Thymus (tissue), 11 donors: Measurements from ENCODE around the gene TTLL5. TPM values are rescaled to one million over a fixed set of nuclear protein-coding genes. Genes with fewer than 3 reads are reported as not detected.
A peak's percentile ranks its signal among the peaks of the same experiment; 100 is the strongest.

Experiments used
- DNase-seq, 9 donors: peaks; one replicate each; pipeline ENCODE4 v3.0.0-alpha.2; 2013; ENCODE audit warnings: low spot score in 9 of 9, low read depth in 6 of 9, missing footprints in 1 of 9
- H3K27ac ChIP-seq, 2 donors: one replicate each; pipeline ENCODE4 v1.5.1; 2013; ENCODE audit warnings: control low read depth in 1 of 2, low read depth in 1 of 2, low read length in 1 of 2, mild to moderate bottlenecking in 1 of 2, moderate library complexity in 1 of 2
- H3K27me3 ChIP-seq, 2 donors: one replicate each; pipeline ENCODE4 v1.5.1; 2013; ENCODE audit warnings: low read length in 1 of 2; ENCODE audit not compliant: control insufficient read depth in 2 of 2, insufficient read depth in 1 of 2
- H3K36me3 ChIP-seq, 2 donors: one replicate each; pipeline ENCODE4 v1.5.1; 2013; ENCODE audit warnings: low read length in 1 of 2, mild to moderate bottlenecking in 1 of 2, moderate library complexity in 1 of 2; ENCODE audit not compliant: control insufficient read depth in 2 of 2, insufficient read depth in 2 of 2
- H3K4me1 ChIP-seq, 2 donors: one replicate each; pipeline ENCODE4 v1.5.1; 2013; ENCODE audit warnings: low read length in 2 of 2; ENCODE audit not compliant: control insufficient read depth in 2 of 2, insufficient read depth in 2 of 2
- H3K4me3 ChIP-seq, 2 donors: one replicate each; pipeline ENCODE4 v1.5.1; 2013; ENCODE audit warnings: low read length in 2 of 2, control low read depth in 1 of 2, mild to moderate bottlenecking in 1 of 2
- H3K9me3 ChIP-seq, 2 donors: one replicate each; pipeline ENCODE4 v1.5.1; 2013; ENCODE audit warnings: low read length in 1 of 2, mild to moderate bottlenecking in 1 of 2; ENCODE audit not compliant: control insufficient read depth in 2 of 2, insufficient read depth in 1 of 2
- WGBS: extraction: QIAGEN DNeasy Blood & Tissue Kit; methylation state at CpG from one replicate; pipeline ENCODE4 v1.1.7; 2013; 5-methylcytosine and 5-hydroxymethylcytosine counted together
- polyA plus RNA-seq: library from polyadenylated mRNA; stranded (reverse); fragments of 200-250 nt; gene quantifications from one replicate; pipeline ENCODE4 v1.2.3, GENCODE V29; 2013
- total RNA-seq: library from RNA; stranded (reverse); fragments of 120-200 nt; gene quantifications from one replicate; pipeline ENCODE4 v1.2.4, GENCODE V29; 2013
- donor health status: healthy.

TTLL5 gene
- total and polyA plus RNA-seq, 2 donors: 11.5 to 15.2 TPM

DNA sequence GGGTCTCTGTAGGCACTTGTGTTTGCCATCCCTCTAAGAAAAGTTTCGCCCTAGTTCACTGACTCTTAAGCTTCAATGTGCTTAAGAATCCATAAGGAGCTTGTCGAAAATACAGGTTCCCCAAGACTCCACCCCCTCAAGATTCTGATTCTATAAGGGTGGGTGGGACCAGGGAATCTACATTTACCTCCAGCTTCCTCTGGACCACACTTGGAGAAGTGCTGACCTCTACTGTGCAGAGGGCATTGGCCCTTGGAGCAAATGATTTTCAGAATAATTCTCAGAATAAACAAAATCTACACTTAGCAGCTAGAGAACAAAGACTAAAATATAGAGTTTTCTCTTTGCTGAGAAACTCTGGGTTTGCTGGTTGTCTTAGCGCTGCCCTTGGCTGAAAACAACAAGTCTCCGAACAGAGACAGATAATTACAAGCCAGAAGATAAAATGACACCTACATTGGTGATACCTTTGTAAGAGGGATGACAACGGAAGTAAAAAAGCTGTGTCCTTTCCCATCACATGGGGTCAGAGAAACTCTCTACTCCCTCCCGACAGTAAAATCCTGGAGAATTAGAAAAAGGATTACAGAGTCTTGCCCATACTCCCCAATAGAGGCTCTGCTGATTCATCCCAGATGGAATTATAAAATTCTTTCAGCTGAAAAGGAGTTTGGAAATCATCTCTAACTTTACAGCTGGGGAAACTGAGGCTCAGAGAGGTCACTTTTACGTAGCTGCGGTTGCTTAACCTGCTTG lies 316.0 kb downstream of the TTLL5 start:
- H3K36me3 ChIP-seq: no peaks in the 10 kb centered on the region
- H3K9me3 ChIP-seq: no peaks in the 10 kb centered on the region
- DNase-seq: no peak
- 90% methylated on average over 8 of the region's 8 CpGs for WGBS
- H3K4me1 ChIP-seq: peaks cover 5 to 29% of the 10 kb centered on the region in 2 donors
- H3K27me3 ChIP-seq: peaks cover 0 to under 1% of the 10 kb centered on the region in 2 donors
- H3K4me3 ChIP-seq: no peak overlapping the region
- H3K27ac ChIP-seq: no peak overlapping the region

DNA sequence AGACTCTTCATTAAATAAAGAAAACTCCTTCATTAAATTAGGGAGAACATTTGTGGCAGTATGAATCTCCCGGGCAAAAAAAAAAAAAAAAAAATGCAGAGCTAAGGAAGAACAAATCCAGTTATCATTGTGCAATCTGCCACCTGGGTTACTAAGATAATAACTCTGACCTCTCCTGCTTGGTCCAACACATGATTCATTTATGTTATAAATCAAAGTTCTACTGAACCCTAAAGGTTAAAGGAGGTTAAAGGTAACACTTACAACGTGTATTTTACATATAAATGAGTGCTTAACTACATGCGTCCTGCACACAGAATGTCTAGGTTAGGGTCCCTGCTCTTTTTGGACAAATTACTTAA lies 316.5 kb downstream of the TTLL5 start:
- H3K27ac ChIP-seq: no peak overlapping the region
- no peaks in the 10 kb centered on the region for H3K36me3 ChIP-seq
- H3K4me1 ChIP-seq: peaks cover 5 to 29% of the 10 kb centered on the region in 2 donors
- WGBS: 88% methylated on average over 3 of the region's 3 CpGs
- peaks cover 0 to 5% of the 10 kb centered on the region in 2 donors for H3K27me3 ChIP-seq
- no peak overlapping the region for H3K4me3 ChIP-seq
- DNase-seq: no peak
- no peaks in the 10 kb centered on the region for H3K9me3 ChIP-seq

DNA sequence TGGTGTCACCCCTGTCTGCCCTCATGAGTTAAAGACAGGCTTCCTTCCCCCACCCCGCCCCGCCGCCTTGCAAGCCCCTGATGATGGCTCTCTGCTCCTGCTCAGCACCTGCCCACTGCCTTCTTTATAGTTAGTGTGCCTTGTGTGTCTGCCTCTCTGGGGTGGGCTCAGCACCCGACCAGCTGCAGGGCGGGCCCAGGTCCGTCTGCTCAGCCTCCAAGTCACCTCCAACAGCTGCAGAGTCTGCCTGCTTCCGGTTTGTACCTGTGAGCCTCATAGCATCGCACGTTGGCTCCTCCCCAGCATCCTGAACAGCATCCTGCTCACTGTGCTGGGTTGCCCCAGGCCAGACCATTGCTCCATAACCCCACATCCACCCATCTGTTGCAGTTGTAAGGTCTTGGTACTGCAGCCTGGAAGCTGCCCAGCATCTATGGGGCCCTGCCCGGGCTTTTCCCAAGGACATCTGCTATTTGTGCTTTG lies 317.2 kb downstream of the TTLL5 start:
- DNase-seq: peak in 1 of 9 donors; percentile 16
- H3K4me1 ChIP-seq: peaks cover 5 to 34% of the 10 kb centered on the region in 2 donors
- no peaks in the 10 kb centered on the region for H3K9me3 ChIP-seq
- no peak overlapping the region for H3K4me3 ChIP-seq
- no peak overlapping the region for H3K27ac ChIP-seq
- 49% methylated on average over 10 of the region's 10 CpGs for WGBS
- H3K27me3 ChIP-seq: peaks cover 0 to 12% of the 10 kb centered on the region in 2 donors
- no peaks in the 10 kb centered on the region for H3K36me3 ChIP-seq

DNA sequence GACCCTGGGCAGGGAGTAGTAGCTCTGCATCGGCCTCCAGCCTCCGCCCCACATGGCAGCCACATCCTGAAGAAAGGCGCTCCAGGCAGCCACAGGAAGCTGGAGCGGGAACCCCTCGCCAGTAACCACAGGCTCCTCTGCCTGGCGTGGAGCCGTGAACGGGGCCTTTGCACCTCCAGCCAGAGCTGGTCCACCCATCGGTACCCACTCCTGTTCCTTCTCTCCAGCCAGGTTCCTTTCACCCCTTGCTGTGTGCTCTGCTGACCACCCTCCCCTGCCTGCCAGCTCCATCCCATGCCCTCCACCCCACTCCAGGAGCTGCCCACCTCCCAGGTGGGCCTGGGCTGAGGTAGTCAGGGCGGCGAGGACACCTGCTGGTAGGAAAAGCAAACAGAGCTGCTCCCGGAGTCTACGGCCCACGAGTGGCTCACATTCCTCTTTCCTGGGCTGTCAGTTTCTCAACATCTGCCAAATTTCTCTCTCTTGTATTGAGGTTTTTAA lies 318.1 kb downstream of the TTLL5 start:
- DNase-seq: peak in 2 of 9 donors; percentile 15 to 47
- WGBS: 23% methylated on average over 14 of the region's 14 CpGs
- Histone ChIP-seq H3K4me3 (no peak overlapping the region), H3K9me3 (no peaks in the 10 kb centered on the region), H3K27ac (no peak overlapping the region), H3K36me3 (no peaks in the 10 kb centered on the region), H3K27me3 (peaks cover 0 to 20% of the 10 kb centered on the region in 2 donors), H3K4me1 (peaks cover 5 to 34% of the 10 kb centered on the region in 2 donors)

DNA sequence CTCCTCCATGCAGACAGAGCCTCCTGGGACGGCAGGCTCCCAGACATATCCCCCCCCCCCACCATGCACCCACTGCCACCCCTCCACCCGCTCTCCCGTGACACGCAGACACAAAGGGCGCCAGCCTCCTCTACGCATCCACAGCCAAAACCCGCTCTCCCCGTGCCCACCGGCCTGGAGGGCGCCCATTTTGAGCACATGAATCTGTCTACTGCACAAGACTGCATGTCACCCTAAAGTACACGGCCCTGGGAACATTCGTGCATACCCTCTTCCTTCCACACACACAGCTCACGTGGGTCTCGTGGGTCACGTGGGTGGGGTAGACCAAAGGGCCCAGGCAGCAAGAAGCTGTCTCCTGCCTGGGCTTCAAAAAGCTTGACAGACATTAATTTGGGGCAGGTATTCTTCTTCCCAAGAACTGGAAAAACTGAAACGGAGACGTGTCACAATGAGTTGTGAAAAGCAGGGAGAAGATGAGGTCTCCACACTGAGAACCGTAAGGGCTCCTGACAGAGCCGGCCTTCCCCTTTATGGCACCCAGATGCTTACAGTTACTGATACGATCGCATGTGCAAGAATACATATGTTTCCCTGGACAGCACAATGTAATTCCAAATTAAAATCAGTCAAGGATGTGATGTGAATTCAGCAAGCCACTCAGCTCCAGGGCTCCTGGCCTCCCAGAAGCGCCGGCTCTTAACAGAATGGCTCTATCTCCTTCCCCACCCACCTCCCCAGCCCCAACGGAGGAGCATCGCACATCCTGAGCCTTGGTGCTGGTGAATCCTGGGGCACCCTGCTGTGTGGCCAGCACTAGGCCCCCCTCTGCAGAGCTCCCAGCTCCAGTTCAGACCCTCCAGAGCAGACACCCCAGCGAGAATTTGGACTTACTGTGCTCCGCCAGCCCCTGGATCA lies 318.9 kb downstream of the TTLL5 start:
- DNase-seq: no peak
- H3K36me3 ChIP-seq: no peaks in the 10 kb centered on the region
- H3K4me1 ChIP-seq: peaks cover 5 to 34% of the 10 kb centered on the region in 2 donors
- no peak overlapping the region for H3K27ac ChIP-seq
- no peak overlapping the region for H3K4me3 ChIP-seq
- H3K9me3 ChIP-seq: no peaks in the 10 kb centered on the region
- WGBS: 90% methylated on average over 27 of the region's 27 CpGs
- peaks cover 2 to 24% of the 10 kb centered on the region in 2 donors for H3K27me3 ChIP-seq

DNA sequence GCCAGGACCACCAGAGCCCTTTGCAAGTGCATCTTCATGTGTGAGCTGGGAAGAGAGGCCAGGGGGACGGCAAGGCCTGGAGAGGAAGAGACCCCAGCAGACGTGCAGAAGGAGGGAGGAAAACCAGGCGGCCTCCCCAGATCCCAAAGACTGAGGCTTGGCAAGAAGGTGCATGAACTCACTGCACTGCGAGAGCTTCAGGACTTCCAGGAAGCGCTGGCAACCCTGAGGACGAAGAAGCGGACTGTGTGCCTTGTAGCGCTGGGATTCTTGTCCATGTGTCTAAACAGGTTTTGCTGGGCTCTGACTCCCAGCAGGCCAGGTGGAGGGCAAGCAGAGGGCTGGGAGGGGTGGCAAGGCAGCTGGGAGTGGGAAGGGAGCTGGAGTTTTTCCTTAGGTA lies 319.8 kb downstream of the TTLL5 start:
- Histone ChIP-seq H3K36me3 (no peaks in the 10 kb centered on the region), H3K27me3 (peaks cover 2 to 25% of the 10 kb centered on the region in 2 donors), H3K9me3 (no peaks in the 10 kb centered on the region), H3K27ac (peak overlapping the region in 1 of 2 donors; percentile 40), H3K4me3 (peak overlapping the region in 1 of 2 donors; percentile 55), H3K4me1 (peaks cover 8 to 38% of the 10 kb centered on the region in 2 donors)
- DNase-seq: no peak
- WGBS: 97% methylated on average over 8 of the region's 8 CpGs

DNA sequence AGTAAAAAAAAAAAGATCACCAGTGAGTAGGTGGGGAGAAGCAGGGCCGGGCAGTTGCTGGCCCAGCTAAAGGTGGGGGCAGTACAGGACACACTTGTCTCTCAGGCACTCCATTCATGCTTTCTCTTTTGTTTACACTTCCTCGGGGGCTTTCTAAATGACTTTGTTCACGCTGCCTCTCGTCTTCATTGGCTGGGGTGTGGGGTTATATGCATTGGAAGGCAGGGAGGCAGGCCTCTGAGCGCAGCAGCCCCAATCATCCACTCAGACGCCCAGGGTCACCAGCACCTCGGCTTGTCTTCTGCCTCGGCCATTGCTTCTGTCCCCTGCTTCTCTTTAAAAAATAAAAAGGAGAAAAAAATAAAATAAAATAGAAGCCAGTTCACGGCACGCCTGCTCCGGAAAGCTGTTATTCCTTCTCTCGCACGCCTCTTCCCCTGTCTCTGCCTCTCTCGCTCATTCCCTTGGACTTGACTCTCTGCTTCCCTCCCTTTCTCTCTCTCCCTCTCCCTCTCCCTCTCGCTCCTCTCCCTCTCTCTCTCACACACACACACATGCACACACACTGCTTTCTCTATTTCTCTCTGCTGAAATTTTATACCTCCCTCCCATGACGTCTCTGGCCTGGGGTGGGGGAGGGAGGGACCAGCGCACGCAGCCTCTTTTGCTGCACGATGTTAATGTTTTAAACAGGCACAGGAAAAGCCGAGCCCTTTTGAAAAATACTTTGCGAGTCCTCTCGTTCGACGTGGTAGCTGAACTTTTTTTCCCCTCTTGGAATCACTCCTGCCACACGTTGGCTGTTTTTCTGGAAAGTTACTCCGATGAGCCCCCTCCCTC lies 320.6 kb downstream of the TTLL5 start, which contains the start of gene TGFB3:
Gene TGFB3, minus strand, starts transcription at position 570 of the 840 bp plus-strand sequence. CDS start 1,102 bp downstream, outside the sequence.
- Histone ChIP-seq H3K4me3 (peak within 1 kb of the TSS; percentile 55 to 75), H3K9me3 (no peaks in the 10 kb centered on the region), H3K27me3 (peaks cover 2 to 25% of the 10 kb centered on the region in 2 donors), H3K27ac (peak within 1 kb of the TSS; percentile 40 to 80), H3K4me1 (peaks cover 8 to 45% of the 10 kb centered on the region in 2 donors), H3K36me3 (no peaks in the 10 kb centered on the region)
- DNase-seq: peak in 7 of 9 donors; percentile 27 to 77 (median 49)
- 6% methylated on average over 26 of the region's 26 CpGs for WGBS

DNA sequence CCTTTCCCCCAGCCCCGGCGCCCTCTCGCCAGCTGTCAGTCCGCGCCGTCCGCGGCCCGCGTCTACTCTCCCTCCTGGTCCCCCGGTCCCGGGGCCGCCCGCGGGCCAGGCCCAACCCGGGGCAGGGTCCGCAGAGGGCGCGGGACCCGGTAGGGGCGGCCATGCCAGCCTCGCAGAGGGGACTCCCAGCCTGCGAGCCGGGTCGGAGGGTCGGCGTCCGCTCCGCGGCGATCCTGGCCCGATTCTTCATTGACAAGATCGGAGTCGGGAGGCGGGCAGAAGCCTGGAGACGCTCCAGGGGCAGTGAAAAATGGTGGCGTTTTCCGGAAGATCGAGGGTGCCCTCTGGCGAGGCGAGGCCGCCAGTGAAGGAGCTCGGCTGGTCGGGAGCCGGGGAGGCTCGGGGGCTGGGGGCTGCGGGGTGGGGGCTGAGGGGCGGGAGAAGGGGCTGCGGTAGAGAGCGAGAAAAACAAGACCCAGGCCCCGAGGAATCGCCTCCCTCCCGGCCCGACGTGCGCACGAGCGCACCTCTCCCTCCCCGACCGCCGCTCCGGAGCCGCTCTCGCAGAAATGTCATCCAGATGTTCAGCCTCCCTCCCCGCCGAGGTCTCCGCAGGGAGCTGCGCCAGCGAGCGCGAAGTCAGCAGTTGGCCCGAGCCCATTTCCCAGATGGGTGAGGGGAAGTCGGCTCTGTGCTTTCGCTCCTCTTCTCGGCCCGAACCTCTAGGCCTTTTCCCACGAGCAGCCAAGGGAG lies 321.4 kb downstream of the TTLL5 start:
- under 1% methylated on average over 77 of the region's 77 CpGs for whole genome bisulfite sequencing
- Histone ChIP-seq H3K27me3 (peaks cover 2 to 25% of the 10 kb centered on the region in 2 donors), H3K36me3 (no peaks in the 10 kb centered on the region), H3K27ac (peak overlapping the region; percentile 40 to 80), H3K4me3 (peak overlapping the region; percentile 55 to 75), H3K9me3 (no peaks in the 10 kb centered on the region), H3K4me1 (peaks cover 8 to 45% of the 10 kb centered on the region in 2 donors)
- peak in 7 of 9 donors; percentile 50 to 83 (median 66) for DNase-seq
